Right hindlimb (tissue), 1 donor: ENCODE measurements around the gene BLMH.
"Not testable (repeated sequence)": the region's sequence is repeated elsewhere in the genome, so short reads cannot be mapped to it uniquely, and the experiment has no call there.

Source experiments
- DNase-seq: peaks from one replicate; pipeline ENCODE4 v3.0.0-alpha.2; 2018

The BLMH gene

DNA sequence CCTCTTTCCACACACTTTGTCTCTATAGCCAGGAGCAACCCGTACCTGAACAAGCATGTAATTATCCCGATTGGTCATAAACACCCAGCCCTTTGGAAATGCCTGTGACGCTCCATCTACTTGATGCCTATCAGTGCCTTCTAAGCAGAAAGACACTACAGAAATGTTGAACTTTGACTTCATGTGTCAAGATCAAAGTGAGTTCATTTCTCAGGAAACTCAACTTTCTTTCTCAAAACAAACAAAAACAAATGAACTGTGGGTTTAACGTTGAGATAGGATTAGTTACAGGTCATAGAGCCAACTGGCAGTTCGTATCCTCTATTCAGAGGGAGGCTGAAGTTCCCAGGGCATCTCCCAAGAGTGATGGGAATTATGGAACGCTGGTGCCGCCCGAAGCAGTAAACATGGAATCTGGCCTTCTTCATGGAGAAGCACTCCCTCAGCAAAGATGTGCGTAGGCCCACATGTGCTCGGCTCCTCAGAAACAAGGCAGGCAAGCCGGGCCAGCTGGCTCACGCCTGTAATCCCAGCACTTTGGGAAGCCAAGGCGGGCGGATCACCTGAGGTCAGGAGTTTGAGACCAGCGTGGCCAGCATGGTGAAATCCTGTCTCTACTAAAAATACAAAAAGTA is 65.7 kb downstream of the BLMH start:
- no peak for DNase-seq

DNA sequence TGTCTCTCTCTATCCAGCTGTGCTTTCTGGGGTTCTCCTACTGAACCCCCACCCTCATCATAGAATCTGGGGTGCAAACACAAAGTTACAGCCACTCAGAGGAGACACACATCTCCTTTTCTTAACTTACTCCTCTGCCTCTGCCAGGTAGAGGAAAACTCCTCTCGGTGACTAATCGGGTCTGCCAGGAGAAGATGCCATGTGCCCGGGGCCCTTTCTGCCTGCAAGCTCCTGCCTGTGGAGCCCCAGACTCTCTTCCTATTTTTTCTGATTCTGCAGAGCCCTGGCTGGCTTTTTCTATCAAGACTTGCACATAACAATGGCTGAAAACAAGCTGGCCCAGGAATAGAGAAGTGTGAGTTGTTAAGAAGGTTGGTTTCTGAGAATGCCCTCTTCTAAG is 66.6 kb downstream of the BLMH start:
- no peak for DNase-seq

DNA sequence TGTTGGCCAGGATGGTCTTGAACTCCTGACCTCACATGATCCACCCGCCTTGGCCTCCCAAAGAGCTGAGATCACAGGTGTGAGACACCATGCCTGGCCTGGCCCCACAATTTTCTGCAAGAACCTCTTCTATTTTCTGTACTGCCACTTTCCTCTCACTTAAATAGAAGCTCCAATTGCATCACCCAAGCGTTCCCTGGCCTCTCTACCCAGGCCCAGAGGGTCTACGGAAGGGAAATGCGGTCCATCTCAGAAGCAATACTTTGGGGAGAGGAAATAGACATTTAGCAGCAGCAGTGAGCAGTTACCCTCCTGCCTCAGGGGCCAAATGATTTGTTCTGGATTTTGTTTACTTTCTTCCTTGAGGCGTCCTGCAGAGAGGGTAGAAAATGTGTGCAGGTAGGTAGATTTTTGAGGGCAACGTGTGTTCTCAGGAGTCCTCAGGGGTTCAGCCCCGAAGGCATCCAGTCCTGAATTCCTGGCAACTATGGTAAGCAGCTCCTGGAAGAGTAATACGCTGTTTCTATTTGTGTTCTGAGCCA is 67.3 kb downstream of the BLMH start:
- DNase-seq, result no peak

DNA sequence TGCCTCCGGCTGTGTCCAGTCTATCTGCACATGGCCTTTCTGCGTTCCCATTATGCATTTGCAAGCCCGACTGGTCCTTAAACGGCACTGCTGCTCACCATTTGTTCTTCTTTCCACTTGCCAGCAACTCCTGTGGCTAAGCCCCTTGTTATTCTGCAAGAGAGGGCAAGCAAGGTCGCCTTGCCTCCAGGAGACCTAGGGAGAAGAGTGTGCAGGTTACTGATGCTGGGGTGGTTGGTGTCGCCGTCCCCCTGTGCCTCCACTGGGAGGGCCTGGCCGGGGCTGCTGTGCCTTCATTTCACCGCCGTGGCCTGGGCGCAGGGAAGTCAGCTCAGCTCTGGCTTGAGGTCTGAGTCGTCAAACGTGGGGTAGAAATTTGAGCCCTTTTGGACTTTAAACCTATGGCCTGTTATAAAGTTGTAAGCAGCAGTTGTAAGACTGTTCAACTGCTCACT is 69.0 kb downstream of the BLMH start:
- no peak for DNase-seq

DNA sequence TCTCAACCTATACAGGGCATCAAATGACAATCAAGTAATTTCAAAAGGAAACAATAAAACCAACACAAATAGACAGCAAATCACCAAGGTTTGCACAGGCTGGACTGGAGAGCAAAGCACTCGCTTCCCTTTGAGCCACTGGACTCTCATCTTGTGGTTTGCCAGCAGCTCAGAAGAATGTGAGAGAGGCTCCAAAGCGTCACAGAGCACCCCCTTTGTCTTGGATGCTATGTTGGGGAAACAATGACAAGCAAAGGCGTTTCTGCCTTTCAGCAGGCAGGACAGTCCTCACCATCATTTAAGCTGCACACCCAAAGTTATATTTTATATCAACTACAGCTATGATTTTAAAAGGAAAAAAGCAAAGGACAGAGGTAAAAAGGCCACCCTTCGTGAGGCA is 69.5 kb downstream of the BLMH start:
- DNase-seq, result no peak

DNA sequence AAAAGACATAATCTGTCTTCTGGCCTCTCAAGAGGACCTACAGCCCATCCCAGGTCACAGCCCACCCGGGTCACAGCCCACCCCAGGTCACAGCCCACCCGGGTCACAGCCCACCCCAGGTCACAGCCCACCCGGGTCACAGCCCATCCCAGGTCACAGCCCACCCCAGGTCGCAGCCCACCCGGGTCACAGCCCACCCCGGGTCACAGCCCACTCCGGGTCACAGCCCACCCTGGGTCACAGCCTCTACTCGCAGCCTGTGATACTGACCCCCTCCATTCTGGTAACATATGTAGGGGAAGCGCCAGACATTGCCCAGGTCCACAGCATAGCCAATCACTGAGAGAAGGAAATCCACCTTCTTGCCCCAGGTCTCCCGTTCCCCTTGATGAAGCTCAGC is 70.4 kb downstream of the BLMH start:
- DNase-seq, result no peak

DNA sequence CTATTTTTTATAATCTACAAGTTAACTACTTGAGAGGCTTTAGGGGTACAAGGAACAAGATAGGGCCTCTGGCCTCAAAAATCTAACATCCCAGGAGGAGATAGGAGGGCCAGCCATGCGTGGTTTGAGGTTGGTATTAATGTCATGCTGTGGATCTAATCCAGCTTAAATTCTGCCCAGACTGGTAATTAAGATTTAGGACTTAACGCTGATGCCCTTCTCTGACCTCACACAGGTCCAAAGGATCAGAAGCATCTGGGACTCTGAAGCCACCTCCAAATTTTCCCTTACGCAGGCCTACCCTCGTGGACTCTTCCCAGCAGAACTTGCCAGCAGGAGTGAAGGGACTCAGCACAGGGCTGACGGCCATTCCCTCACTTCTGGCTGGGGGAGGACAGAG is 71.3 kb downstream of the BLMH start:
- no peak for DNase-seq

DNA sequence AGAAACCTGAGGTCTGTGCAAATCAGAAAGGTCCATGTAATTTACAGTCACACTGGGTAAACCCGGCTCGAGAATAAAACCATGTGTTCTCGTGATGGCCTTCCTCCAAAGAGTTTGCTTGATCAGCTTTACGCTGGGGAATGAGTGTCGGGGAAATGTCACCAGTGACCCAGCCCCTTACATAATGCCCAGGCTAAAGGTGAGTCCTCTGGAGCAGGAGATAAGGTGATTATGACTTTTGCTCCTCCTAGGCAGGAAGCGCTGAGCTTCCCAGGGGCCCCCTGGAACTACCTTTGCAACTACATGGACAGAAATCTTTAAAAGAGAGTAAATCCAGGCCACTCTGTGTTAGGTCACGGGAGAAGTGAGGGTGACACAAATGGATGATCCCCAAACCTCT is 71.9 kb downstream of the BLMH start:
- no peak for DNase-seq

DNA sequence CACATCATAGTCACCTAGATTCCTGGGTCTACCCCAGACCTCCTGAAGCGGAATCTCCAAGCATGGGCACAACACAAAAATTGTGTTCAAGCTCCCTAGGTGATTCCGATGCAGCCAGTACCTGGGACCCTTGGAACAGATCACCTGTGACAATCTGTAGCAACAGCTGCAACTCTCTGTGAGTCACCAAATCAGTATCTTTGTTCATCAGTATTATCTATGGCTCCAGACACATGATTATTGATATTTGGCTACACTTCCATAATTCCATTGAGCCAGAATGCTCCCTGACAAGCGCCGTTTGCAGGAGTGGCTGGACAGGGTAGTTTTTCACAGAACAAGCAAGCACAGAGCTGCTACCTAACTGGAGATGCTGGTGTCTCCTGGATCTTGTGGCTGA is 72.4 kb downstream of the BLMH start:
- DNase-seq, result no peak

DNA sequence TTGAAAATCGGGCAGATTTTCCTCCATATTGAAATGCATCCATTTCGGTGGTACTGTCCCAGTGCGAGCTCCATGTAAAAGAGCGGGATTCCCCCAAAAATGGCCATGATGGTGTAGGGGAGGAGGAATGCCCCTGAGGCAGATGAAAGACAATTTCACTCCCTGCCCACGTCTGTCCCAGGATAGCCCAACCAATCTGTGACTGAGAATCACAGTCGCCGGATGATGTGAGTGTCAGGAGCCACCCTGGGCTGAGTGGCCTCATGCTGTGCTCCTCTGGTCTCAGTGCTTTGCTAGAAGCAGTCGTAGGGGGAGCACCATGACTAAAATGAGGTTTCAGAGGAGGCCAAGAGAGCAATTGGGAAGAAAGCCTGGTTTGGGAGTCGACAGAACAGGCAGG is 72.9 kb downstream of the BLMH start:
- no peak for DNase-seq

DNA sequence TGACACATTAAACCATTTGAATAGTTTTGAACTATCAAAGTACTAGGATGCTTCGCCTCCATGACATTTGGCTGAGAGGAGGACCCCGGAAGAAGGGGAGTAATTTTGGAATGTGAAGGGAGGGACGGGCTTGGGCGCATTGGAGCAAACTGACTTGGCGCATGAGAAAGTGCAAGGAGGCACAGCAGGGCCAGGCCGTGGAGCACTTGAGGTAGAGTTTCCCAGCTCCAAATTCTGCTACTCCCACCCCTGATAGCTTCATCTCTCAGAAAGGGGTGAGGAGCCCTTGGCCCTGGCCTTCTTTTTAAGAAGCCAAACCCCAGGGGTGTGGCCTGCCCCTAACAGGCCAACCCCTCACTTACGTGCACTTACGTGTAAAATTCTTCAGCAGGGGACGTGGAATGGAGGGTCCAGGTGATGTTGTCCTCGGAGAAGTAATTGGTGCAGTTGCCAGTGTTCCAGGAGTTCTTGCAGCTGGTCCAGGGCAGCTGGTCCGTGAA is 73.9 kb downstream of the BLMH start:
- DNase-seq, result no peak

DNA sequence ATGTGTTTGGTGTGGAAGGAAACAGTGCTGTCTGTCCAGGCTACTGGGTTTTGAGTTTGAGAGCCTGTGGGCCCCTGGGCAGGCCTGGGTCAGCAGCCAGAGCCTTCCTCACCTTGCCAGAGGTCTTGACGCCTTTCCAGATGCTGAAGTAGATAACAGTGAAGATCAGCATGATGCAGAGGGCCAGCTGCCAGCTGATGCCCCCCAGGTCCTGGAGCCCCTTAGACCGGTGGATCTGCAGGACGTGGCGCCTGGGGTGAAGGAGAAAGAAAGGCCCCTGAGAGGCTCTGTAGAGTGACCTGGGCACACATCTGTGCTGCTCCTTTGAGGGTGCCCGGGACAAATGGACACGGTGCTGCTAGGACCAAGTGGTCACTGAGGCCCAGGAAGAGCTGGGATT is 74.7 kb downstream of the BLMH start:
- no peak for DNase-seq

DNA sequence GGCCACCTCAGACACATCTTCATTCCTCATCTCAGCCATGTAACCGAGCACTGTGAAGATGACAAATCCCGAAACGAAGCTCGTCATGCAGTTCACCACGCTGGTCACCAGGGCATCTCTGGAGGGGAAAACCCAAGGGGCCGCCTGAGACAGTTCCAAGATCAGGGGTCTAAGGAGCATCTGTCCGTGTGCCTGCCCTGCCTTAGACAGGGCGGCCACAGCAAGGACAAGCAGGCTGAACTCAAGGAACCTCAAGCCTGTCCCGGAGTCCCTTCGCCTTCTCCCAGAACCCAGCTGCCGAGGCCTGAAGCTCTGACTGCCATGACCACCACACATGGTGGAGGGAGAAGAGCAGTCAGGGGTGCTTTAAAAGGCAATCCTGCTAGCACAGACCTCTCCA is 79.0 kb downstream of the BLMH start:
- no peak for DNase-seq

DNA sequence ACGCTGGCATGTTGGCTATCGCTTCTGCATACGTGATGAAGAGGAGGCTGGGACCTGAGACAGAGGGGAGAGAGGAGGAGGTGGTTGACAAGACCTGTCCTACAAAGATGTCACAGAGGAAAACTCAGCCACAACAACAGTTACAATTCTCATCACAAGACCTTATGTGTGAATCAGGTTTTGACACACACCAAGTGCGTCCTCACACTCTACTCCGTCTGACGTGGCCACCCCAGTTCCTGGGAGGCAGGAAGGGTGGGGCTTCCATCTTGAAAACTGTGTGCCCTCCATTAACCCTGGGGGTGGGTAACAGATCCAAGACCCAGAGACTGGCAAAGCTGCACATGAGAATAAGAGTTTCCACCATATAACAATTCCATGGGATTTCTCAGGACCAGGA is 80.4 kb downstream of the BLMH start:
- no peak for DNase-seq

DNA sequence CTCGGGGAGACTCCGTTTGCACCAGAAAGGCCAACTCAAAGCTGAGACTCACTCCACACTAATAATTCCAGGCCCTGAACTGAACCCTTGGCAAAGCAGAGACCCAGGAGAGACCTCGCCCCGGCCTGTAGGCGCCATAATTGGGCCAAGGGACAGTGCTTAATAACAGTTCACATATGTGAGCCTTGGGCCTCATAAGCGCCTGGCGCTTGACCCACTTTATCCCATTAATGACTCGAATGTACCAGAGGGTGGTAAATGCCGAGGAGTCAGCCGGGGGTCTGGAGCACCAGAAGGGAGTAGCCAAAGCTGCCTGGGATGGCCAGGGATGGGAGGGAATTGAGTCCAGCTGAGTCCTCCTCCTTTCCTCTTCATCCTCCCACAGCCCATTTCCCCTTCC is 80.8 kb downstream of the BLMH start:
- DNase-seq, result peak; percentile 40

DNA sequence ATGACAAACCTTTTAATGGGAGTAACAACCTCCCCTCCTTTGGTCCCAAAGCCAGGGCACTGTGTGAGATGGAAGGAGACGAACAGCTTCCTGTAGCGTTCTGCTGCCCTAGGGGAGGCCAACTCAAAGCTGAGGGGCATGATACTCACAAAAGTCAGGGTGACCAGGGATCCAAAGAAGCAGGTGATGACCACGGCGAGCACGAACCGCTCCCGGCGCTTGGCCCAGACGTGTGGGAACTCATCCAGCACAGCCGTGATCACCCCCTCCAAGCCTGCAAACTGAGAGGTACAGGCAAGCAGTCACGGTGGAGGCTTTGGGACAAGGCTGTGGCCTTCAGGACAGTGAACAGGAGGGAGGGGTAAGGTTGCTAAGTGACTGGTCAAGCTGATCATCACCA is 81.4 kb downstream of the BLMH start:
- DNase-seq, result no peak

DNA sequence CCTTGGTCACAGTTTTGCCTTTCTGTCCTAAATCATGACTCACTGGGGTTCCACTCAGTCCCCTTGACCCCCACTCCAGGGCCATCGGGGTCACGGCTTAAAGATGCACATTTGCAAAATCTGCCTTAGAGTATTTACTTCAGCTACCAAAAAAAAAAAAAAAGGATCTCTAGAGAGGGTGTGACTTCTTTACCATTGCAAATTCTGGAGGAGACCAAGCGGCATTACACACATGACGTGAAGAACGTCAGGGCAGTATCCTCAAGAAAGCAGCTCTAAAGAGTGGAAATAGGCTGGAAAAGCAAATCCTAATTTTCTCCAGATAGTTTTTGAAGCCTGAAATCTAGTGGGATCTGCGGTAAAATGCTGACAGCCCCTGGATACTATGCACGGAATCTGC is 81.8 kb downstream of the BLMH start:
- no peak for DNase-seq

DNA sequence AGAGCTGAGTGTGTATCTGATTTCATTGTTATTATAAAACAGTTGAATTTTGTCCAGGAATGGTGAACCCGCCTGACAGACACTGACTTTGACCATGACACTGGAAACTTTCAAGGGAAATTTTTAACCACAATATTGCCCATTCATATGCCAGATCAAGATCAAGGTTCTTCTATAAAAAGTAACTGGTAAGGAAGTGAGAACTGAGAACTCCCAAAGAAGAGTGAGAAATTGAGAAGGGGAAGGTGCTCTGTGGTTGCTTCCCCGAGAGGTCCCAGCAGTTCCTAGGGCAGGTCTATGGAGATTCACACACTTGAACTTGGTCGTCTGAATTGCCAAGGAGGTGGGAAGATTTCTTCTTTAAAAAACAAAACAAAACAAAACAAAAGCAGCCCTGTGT is 83.5 kb downstream of the BLMH start:
- no peak for DNase-seq

DNA sequence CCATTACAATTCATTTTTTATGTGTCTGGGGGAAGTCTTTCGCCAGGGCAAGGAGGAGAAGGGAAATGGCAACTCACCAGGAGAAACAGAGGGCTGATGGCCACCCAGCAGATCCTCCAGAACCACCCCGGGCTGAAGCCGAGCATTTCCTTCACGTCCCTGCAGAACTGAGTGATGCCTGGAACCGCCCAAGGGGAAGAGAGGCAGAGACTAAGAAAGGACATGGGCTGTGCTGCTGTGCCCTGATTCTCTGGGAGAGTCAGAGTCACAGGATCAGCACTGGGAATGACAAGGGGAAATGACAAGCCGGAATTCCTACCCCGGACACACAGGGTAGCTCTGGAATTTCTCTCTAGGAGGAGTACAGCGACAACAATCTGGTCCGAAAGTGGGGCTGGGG is 84.1 kb downstream of the BLMH start:
- no peak for DNase-seq

DNA sequence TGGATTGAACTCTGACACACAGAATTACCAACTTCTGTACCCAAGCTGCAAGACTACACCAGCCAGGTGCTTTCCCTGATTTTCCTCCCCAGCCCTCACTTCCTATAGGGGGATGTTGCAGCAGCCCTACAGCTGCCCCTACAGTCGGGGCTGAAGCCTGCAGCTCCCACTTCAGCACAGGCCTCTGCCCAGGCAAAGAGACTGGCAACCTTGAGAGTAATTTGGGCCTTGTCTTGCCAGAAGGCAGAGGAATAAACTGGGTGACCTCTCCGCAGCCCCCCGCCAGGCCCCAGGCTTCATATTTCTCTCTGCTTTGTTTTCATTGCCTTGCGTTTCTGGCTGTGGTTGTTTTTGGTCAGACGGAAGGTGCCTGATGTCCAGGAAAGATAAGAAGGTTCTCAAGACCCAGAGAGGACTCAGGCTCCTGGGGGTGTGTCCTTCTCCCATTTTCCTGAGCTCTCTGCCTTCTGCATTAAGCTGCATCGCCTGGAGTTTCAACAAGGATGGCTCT is 88.2 kb downstream of the BLMH start:
- DNase-seq, result no peak

DNA sequence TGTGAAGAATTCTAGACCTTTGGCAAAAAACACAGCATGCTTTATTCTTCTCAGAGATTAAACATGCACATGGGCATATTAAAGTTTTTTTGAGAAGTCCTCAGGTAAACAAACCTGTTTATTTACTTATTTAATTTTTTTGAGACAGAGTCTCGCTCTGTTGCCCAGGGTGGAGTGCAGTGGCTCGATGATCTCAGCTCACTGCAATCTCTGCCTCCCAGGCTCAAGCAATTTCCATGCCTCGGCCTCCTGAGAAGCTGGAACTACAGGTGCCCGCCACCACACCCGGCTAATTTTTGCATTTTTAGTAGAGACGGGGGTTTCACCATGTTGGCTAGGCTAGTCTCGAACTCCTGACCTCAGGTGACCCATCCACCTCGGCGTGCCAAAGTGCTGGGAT is 91.1 kb downstream of the BLMH start:
- not testable (repeated sequence) for DNase-seq

DNA sequence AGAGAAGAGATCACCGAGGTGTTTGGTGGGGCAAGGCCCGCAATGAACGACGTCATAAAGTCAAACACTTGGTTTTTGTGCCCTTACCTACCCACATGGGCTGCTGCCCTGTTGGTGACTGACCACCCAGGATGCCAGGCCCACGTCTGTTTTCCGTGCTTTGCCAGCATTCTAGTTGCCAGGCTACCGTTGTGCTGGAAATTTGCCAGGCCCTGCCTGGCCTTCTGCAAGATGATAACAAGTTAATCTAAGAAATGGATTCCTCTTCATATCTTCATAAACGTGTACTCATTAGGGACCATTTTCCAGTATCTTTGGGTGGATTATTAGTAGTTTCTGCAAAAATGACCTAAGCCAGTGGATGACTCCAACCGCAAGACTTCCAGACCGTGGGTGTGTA is 91.6 kb downstream of the BLMH start:
- no peak for DNase-seq

DNA sequence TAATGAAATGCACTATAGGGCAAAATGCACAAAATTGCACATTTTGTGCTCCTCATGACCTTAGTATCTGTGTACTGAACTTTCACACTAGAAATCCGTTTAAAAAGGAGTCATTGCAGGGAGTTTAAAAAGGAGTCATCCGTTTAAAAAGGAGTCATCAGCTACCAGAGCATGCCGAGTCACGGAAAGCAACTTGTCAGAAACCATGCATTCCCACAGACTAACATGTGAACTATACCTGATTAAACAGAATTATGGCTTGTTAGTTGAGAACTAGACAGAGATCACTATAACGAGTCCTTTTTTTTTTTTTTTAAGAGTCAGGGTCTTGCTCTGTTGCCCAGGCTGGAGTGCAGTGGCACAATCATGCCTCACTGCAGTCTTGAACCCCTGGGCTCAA is 92.1 kb downstream of the BLMH start:
- DNase-seq, result no peak
